Measurements from ENCODE around the gene STX8. TPM values are rescaled to one million over a fixed set of nuclear protein-coding genes. Genes with fewer than 3 reads are reported as not detected.

The STX8 gene
- total RNA-seq, 1 experiment from 2014 or later: 38.8 TPM

- Histone ChIP-seq H3K9me2 (ENCODE audit: insufficient read depth) (no peaks in the 10 kb centered on the region), H3K79me2 (ENCODE audit: insufficient read depth, low read length) (no peaks in the 10 kb centered on the region), H3K27me3 (ENCODE audit: insufficient read depth, low read length) (no peaks in the 10 kb centered on the region), H3K36me3 (ENCODE audit: control insufficient read depth in 1 of 2, insufficient read depth in 2 of 2, low read length in 2 of 2) (no peaks in the 10 kb centered on the region), H3K4me3 (replicated peaks in 1 of 2; ENCODE audit: low read depth in 1 of 2, low read length in 2 of 2) (no peak overlapping the region), H3K4me2 (ENCODE audit: low read length) (no peak overlapping the region), H3K27ac (ENCODE audit: low read depth, low read length) (no peak overlapping the region), H3K9me3 (ENCODE audit: control insufficient read depth in 1 of 2, insufficient read depth in 1 of 2, low read depth in 1 of 2, low read length in 2 of 2) (no peaks in the 10 kb centered on the region; a peak in 1 of 4 replicates), H3K9ac (ENCODE audit: low read length) (no peak overlapping the region), H4K20me1 (ENCODE audit: insufficient read depth) (no peaks in the 10 kb centered on the region), H3K4me1 (ENCODE audit: control insufficient read depth in 1 of 2, insufficient read depth in 2 of 2, low read length in 2 of 2) (no peaks in the 10 kb centered on the region), H2AFZ (ENCODE audit: low read depth, low read length, poor library complexity, severe bottlenecking) (no peak overlapping the region)
- no TSS peak for BruUV-seq (replicated peaks)
- intact Hi-C loops (cut with micrococcal nuclease): no loop called here
- ChIA-PET RAD21 (ENCODE audit: low non-redundant PET in 1 of 2, low total read pairs in 2 of 2, uncharacterized antibody in 2 of 2, unreplicated experiment in 2 of 2) (no interaction called here), POLR2A (no interaction called here), CTCF (no interaction called here)
- TF ChIP-seq SRF (IDR thresholded peaks at IDR 0.05; ENCODE audit: low read depth) (no peak), FOSL1 (IDR thresholded peaks at IDR 0.05; ENCODE audit: low read depth) (no peak), TCF7L2 (IDR thresholded peaks at IDR 0.05; ENCODE audit: borderline replicate concordance, extremely low read depth, insufficient read depth, insufficient read length) (no peak), CBX3 (IDR thresholded peaks at IDR 0.05; ENCODE audit: low read depth) (no peak), EZH2phosphoT487 (IDR thresholded peaks at IDR 0.05; ENCODE audit: borderline replicate concordance) (no peak), SIN3A (IDR thresholded peaks at IDR 0.05; ENCODE audit: low read depth) (no peak)
- DNase-seq (ENCODE audit: low read depth, low spot score) (no peak), ATAC-seq (no peak)
Observed at GRCh38 chr17:9226794-9227135, 348.9 kb downstream of the STX8 start.

- H3K9me2 ChIP-seq (ENCODE audit: insufficient read depth): no peaks in the 10 kb centered on the region
- ChIA-PET CTCF (no interaction called here), POLR2A (no interaction called here), RAD21 (ENCODE audit: low non-redundant PET in 1 of 2, low total read pairs in 2 of 2, uncharacterized antibody in 2 of 2, unreplicated experiment in 2 of 2) (no interaction called here)
- H3K27ac ChIP-seq (ENCODE audit: low read depth, low read length): no peak overlapping the region
- no peak overlapping the region for H2AFZ ChIP-seq (ENCODE audit: low read depth, low read length, poor library complexity, severe bottlenecking)
- H3K4me1 ChIP-seq (ENCODE audit: control insufficient read depth in 1 of 2, insufficient read depth in 2 of 2, low read length in 2 of 2): no peaks in the 10 kb centered on the region
- H3K9me3 ChIP-seq (ENCODE audit: control insufficient read depth in 1 of 2, insufficient read depth in 1 of 2, low read depth in 1 of 2, low read length in 2 of 2): no peaks in the 10 kb centered on the region; a peak in 1 of 4 replicates
- H3K36me3 ChIP-seq (ENCODE audit: control insufficient read depth in 1 of 2, insufficient read depth in 2 of 2, low read length in 2 of 2): no peaks in the 10 kb centered on the region
- H4K20me1 ChIP-seq (ENCODE audit: insufficient read depth): no peaks in the 10 kb centered on the region
- H3K4me2 ChIP-seq (ENCODE audit: low read length): no peak overlapping the region
- no peak for DNase-seq (ENCODE audit: low read depth, low spot score)
- no peak overlapping the region for H3K4me3 ChIP-seq (replicated peaks in 1 of 2; ENCODE audit: low read depth in 1 of 2, low read length in 2 of 2)
- H3K9ac ChIP-seq (ENCODE audit: low read length): no peak overlapping the region
- no TSS peak for BruUV-seq (replicated peaks)
- intact Hi-C loops (cut with micrococcal nuclease): no loop called here
- H3K27me3 ChIP-seq (ENCODE audit: insufficient read depth, low read length): no peaks in the 10 kb centered on the region
- no peak for ATAC-seq
- no peaks in the 10 kb centered on the region for H3K79me2 ChIP-seq (ENCODE audit: insufficient read depth, low read length)
- no peak for TF ChIP-seq EZH2 (IDR thresholded peaks at IDR 0.05)
- TF ChIP-seq EGR1 (IDR thresholded peaks at IDR 0.05; ENCODE audit: low read depth): no peak
- TF ChIP-seq ZFX (IDR thresholded peaks at IDR 0.05): no peak
Observed at GRCh38 chr17:9226130-9226793, 349.4 kb downstream of the STX8 start.
